Liver (tissue), 3 donors: ENCODE results near the gene SLC26A5.

Source experiments
- CTCF ChIP-seq: fragments of 150-350 bp; IDR thresholded peaks from 2 replicates; pipeline ENCODE4 v1.5.1; 2017; ENCODE audit warnings: improper control_type of control experiment, low read depth, low read length; ENCODE audit not compliant: missing input control
- REST ChIP-seq: IDR thresholded peaks from 2 replicates; pipeline ENCODE4 v1.6.1; 2016; ENCODE audit warnings: antibody characterized with exemption, mild to moderate bottlenecking
- TAF1 ChIP-seq: conservative IDR thresholded peaks from 2 replicates; pipeline ENCODE4 v1.6.1; 2016; ENCODE audit warnings: antibody characterized with exemption, mild to moderate bottlenecking
- YY1 ChIP-seq: IDR thresholded peaks from 2 replicates; pipeline ENCODE4 v1.6.1; 2016; ENCODE audit warnings: antibody characterized with exemption, mild to moderate bottlenecking
- donor health status: healthy.
- donor health status: healthy.

- TF ChIP-seq CTCF (no peak), TAF1 (no peak), YY1 (no peak), REST (no peak)
Observed at GRCh38 chr7:103396471-103396870, 49.5 kb downstream of the SLC26A5 start.
